ENCODE measurements around the gene ATP13A3.

DNA sequence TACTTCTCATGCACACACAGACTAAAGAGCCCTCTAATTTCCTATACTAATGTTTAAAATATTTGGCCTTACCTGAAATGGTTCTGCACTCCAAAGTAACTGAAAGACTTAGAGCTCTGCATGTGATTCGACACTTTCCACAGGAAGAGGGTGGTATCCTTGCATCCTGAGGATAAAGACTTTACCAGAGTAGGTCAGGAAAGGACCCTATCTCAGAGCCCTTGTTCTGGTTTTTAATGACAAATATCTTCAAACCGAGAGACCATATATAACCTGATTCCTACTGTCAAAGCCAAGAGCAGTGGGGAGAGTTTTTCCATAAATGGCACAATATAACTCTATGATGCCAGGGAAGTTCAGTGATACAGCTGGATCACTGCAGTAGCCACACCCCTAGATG lies 87.6 kb downstream of the ATP13A3 start, which contains the start of gene GP5:
- TF ChIP-seq, protein P1, sequence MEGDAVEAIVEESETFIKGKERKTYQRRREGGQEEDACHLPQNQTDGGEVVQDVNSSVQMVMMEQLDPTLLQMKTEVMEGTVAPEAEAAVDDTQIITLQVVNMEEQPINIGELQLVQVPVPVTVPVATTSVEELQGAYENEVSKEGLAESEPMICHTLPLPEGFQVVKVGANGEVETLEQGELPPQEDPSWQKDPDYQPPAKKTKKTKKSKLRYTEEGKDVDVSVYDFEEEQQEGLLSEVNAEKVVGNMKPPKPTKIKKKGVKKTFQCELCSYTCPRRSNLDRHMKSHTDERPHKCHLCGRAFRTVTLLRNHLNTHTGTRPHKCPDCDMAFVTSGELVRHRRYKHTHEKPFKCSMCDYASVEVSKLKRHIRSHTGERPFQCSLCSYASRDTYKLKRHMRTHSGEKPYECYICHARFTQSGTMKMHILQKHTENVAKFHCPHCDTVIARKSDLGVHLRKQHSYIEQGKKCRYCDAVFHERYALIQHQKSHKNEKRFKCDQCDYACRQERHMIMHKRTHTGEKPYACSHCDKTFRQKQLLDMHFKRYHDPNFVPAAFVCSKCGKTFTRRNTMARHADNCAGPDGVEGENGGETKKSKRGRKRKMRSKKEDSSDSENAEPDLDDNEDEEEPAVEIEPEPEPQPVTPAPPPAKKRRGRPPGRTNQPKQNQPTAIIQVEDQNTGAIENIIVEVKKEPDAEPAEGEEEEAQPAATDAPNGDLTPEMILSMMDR (IDR thresholded peaks at IDR 0.05; ENCODE audit: insufficient read depth, low read depth, low read length), result no peak
- no peak for TF ChIP-seq EZH2 (IDR thresholded peaks at IDR 0.05; ENCODE audit: insufficient read depth, low read length)
